HG03558 (cell line): ENCODE measurements around the gene RNF152.

Source experiments
- ATAC-seq: cut with Tn5 transposase; IDR thresholded peaks from one replicate; pipeline ENCODE4 v1.9.1; 2021; ENCODE audit warnings: moderate number of reproducible peaks; ENCODE audit not compliant: unreplicated experiment; ENCODE audit errors: extremely low read depth

The RNF152 gene

GRCh38 chr18:61766266-61766884 lies 126.4 kb downstream of the RNF152 start:
- ATAC-seq: no peak

- no peak for ATAC-seq
These were observed 127.7 kb downstream of the RNF152 start for GRCh38 chr18:61765097-61765496.

DNA sequence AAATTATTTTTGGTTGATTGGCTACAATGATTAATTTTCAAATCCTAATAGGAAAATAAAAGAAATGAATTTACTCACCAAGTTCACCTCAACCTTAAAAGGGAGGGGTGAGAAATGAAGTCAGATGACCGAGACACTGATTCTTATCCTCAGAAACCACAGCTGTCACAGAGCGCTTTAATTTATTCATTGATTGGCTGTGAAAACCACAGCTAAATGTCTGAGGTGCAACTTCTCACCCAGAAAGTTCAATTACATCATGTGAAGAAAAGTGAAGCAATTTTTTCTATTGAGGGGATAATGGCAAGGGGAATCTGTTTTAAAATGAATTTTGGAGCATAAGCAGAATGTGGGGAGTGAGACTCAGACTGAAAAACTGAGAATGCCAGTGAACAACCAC lies 128.4 kb downstream of the RNF152 start:
- no peak for ATAC-seq

DNA sequence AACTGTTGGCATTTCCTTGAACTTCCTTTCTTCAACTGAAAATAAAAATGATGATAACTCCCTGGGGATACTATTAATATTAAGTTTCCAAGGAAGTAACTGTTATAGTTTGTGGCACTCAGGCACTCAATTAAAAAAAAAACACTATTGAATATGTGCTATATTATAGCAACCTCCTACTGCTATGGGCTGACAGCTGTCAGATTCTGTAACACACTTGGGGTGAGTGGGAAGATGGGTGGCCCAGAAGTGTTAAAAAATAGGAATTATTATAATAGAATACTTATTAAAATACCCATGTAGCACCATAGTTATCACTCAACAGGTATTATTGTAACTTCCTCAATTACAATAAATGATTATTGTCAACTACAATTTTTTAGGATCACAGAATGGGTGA lies 130.9 kb downstream of the RNF152 start:
- no peak for ATAC-seq
